TTC549 (cell line): ENCODE results near the gene SLC2A1.

ENCODE experiments used
- FAIRE-seq: peaks from 2 replicates; lab custom pipeline; 2012; peaks lifted over from hg19 to GRCh38; lab: Jason Lieb, UNC

The SLC2A1 gene

GRCh38 chr1:42941640-42942330, 16.9 kb downstream of the SLC2A1 start:
- FAIRE-seq, result no peak

- FAIRE-seq, result no peak
Observed at GRCh38 chr1:42940851-42941639, 17.6 kb downstream of the SLC2A1 start.

- no peak for FAIRE-seq
Observed at GRCh38 chr1:42938645-42939615, 19.7 kb downstream of the SLC2A1 start.

GRCh38 chr1:42937836-42938644, 20.6 kb downstream of the SLC2A1 start:
- FAIRE-seq, result no peak

GRCh38 chr1:42937141-42937696, 21.4 kb downstream of the SLC2A1 start:
- no peak for FAIRE-seq

GRCh38 chr1:42936309-42937078, 22.2 kb downstream of the SLC2A1 start:
- FAIRE-seq, result no peak

GRCh38 chr1:42935971-42936308, 22.7 kb downstream of the SLC2A1 start:
- FAIRE-seq, result no peak

GRCh38 chr1:42935313-42935895, 23.3 kb downstream of the SLC2A1 start:
- no peak for FAIRE-seq

- FAIRE-seq, result no peak
Observed at GRCh38 chr1:42934541-42935312, 23.9 kb downstream of the SLC2A1 start.

GRCh38 chr1:42933610-42934491, 24.8 kb downstream of the SLC2A1 start:
- FAIRE-seq, result no peak

GRCh38 chr1:42933060-42933586, 25.5 kb downstream of the SLC2A1 start:
- FAIRE-seq, result no peak

GRCh38 chr1:42932442-42932941, 26.2 kb downstream of the SLC2A1 start:
- FAIRE-seq, result no peak

- no peak for FAIRE-seq
Observed at GRCh38 chr1:42931911-42932422, 26.7 kb downstream of the SLC2A1 start.

- FAIRE-seq, result no peak
Observed at GRCh38 chr1:42931108-42931539, 27.5 kb downstream of the SLC2A1 start.

GRCh38 chr1:42930178-42931107, 28.2 kb downstream of the SLC2A1 start:
- FAIRE-seq, result no peak

- FAIRE-seq, result no peak
Observed at GRCh38 chr1:42929434-42930177, 29.1 kb downstream of the SLC2A1 start.
